SW 1271 (cell line): ENCODE measurements around the gene KCNQ1.

Experiments used
- DNase-seq, 2 experiments: peaks; one replicate each; lab custom pipeline; 2025; lab: John Stamatoyannopoulos, UW

The KCNQ1 gene

DNA sequence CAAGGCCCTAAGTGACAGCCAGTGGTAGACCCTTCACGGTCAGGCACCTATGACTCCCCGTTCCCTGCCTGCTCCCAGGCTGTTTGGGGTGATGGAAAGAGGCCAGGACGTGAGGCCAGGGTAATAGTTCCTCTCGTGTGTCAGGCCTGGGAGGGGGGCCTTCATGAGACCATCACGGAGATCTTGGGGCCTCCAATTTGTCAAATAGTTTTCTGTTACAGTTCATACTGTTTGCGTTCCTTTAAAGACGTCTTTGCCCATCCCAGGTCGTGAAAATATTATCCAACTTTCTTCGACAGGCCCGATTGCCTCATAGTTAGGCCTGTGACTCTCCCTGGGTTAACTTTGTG lies 317.2 kb downstream of the KCNQ1 start:
- no peak for DNase-seq

GRCh38 chr11:2762451-2762850 lies 317.6 kb downstream of the KCNQ1 start:
- DNase-seq: no peak

DNA sequence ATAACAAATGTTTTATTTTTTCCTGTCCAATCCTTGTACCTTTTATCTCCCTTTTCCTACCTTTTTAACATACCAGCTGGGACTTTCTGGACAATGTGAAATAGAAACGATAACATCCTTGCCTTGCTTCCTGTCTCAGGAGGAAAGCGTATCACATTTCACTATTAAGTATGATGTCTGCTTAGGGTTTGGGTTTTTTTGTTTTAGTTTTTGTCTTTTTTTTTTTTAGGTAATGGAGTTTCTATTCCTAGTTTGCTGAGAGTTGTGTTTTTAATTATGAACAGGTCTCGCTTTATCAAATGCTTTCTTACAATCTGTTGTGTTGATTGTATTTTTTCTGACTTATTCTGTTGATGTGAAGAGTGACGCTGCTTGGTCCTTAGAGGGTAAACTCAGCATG lies 319.2 kb downstream of the KCNQ1 start:
- DNase-seq: no peak

- no peak for DNase-seq
Observed at GRCh38 chr11:2765491-2765890, 320.7 kb downstream of the KCNQ1 start.

- DNase-seq: no peak
Observed at GRCh38 chr11:2766166-2766565, 321.4 kb downstream of the KCNQ1 start.

GRCh38 chr11:2767071-2767470 lies 322.3 kb downstream of the KCNQ1 start:
- no peak for DNase-seq

DNA sequence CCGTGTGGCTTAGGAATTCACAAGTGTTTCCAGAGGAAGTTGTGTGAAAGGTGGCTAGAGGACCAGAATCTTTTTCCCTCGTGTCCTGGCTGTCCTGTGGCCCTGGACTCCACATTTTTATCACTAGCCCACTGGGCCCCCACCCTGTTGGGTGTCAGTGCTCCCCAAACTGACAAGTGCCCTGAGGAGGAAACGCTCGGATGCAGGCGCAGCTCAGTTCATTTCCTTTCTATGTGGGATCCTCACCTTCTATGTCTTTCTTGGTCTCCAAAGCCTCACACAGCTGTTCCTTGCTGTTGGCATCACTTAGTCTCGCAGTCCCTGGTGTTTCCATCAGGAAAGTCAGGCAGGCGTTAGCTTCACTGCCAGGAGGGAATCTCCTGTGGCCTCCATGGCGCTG lies 323.0 kb downstream of the KCNQ1 start:
- no peak for DNase-seq

GRCh38 chr11:2768471-2769408 lies 323.9 kb downstream of the KCNQ1 start:
- DNase-seq: no peak

DNA sequence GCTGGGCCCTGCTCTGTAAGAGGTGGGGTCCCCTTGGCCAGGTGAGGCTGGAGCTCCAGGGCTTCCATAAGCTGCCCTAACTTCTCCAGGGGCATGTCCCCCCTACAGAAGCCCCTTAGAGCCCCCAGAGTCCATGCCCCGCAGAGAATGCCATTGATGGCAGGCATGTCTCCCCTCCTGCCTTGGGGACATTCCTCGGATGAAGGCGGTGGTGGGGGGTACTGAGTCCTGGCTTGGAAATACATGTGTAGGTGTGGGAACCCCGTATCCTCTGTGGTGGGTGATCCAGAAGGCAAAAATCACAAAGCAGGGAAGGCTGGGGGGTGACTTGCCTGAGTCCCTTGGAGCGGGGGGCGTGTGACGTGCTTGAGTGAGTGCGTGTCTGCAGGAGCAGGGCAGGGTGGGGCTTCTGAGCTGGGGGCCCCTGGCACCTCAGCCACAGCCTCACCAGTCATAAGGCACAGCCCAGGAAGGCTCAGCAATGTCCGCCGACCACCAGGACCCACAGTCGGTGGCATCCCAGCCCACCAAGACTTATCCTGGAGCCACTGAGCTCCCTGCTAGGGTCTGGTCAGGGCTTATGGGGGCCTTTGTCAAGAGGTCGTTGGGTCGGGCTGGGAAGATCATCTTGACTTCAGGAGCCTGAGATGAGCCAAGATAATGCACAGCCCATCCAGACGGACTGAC lies 324.7 kb downstream of the KCNQ1 start:
- DNase-seq: no peak

DNA sequence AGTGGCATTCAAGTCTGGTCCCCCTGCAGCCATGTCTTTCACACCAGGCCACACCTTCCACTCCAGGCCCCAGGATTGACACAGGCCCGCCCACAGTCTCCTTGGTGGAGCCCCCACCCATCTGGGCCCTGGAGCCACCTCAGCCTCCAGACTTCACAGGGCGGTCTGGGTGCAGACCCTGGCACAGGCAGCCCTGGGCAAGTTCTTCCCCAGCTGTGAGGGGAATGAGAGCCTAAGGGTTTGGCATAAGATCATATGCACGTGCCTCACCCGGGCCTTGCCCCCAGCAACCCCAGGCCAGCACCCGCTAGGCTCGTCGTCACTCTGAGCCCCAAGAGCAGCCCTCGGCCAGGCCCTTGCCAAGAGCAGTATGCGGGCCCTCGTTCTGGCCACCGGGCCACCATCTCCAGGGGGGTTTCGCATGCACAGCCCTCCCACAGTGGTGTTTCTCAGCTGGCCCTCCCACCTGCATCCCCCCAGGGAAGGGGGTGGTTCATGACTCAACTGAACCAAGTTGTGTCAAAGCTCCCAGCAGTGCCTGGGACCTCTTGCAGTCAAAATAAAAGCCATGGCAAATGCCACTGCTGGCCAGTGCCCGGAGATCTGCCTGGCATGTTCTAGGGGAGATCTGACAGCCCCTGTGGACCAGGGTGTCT lies 325.4 kb downstream of the KCNQ1 start:
- DNase-seq: no peak

DNA sequence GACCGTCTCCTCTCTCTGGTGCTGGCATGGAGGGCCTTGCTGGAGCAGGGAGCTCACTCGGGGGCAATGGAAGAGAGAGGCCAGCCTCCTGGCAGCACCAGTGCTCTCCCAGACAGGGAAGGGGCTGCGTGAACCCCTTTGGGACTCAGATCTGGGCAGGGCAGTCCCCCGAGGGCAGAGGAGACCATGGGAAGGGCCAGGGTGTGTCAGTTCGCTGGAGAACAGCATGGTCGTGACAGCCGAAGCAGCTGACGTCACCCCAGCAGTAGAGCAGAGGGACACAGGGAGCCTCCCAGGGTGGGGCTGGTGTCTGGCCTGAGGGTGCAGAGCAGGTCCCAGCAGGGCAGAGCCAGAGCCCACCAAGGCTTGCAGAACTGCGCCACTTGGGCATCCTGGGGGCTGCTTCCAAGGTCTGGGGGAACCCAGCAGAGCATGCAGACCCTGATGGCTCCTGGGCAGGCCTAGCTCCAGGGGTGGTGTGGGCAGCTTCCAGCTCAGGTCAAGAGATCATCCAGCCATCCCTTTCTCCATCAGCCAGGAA lies 326.0 kb downstream of the KCNQ1 start:
- no peak for DNase-seq

- no peak for DNase-seq
Observed at GRCh38 chr11:2771758-2772466, 327.1 kb downstream of the KCNQ1 start.

DNA sequence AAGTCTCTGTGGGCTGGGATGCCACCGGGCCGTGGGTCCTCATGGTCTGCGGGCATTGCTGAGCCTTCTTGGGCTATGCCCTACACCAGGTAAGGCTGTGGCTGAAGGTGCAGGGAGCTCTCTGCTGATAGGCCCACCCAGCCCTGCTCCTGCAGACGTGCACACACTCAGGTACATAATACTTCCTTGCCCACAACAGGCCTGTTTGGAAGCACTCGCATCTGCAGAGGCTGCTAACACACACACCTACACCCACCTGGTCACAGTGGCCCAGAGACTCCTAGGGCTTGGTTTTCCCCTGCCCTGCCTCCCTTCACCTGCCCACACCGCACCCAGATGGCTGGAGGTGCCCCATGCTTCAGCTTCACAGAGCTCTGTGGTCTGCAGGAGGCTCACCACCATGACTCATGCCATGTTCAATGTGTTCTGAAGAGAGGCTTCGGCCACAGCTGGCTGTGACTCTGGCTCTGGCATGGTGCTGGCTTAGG lies 327.8 kb downstream of the KCNQ1 start:
- no peak for DNase-seq

GRCh38 chr11:2774173-2775082 lies 329.6 kb downstream of the KCNQ1 start:
- no peak for DNase-seq

GRCh38 chr11:2775083-2775625 lies 330.3 kb downstream of the KCNQ1 start:
- no peak for DNase-seq

- no peak for DNase-seq
Observed at GRCh38 chr11:2775626-2776350, 331.0 kb downstream of the KCNQ1 start.

DNA sequence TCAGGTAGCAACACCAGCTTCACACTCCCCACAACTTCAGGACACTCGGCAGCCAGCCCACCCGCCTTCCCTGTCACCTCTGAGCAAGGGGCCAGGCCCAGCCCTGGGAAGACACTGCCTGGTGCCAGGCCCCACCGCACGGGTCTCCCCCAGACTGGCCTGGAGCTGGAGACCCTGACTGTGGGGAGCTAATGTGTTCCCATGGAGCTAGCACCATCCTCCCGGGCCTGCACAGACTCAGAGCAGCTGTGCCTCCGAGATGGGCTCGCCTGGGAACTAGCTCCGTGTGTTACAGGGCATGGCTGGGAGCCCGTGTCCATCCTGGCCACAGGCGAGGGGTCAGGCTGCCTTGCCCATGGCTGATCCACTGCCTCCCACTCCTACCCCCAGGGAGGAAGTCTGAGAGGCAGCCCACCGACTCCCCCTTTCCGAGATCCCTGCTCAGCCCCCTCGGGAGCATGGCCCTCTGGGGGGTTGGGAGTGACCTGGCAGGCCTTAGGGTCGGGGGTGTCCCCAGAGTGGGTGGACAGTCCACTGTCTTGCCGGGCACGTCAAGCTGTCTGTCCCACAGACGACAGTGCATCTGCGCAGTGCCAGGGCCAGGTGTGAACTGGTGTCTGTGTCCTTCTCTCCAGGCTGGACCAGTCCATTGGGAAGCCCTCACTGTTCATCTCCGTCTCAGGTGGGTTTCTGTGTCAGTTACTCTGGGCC lies 331.7 kb downstream of the KCNQ1 start:
- no peak for DNase-seq

GRCh38 chr11:2777386-2777785 lies 332.6 kb downstream of the KCNQ1 start:
- DNase-seq: no peak
